B cell (primary cell): ENCODE data around the gene CEACAM5. TPM values are rescaled to one million over a fixed set of nuclear protein-coding genes. Genes with fewer than 3 reads are reported as not detected.
A peak's percentile ranks its signal among the peaks of the same experiment; 100 is the strongest.

Experiments used
- ATAC-seq: fragments of 200-7000 bp; cut with Tn5 transposase; one replicate; pipeline ENCODE4 v1.10.0; 2021; ENCODE audit warnings: low read depth, mild to moderate bottlenecking, moderate number of reproducible peaks, moderate library complexity
- CTCF ChIA-PET: fragments of 350-600 bp; sonication (Branson Sonifier 250); formaldehyde crosslinking; loops from one replicate; lab custom pipeline; 2021; ENCODE audit warnings: antibody characterized with exemption, inconsistent platforms; lab: Charles Lee
- POLR2A ChIA-PET: fragments of 350-600 bp; sonication (Branson Sonifier 250); formaldehyde crosslinking; loops from one replicate; lab custom pipeline; 2021; ENCODE audit warnings: antibody characterized with exemption; lab: Charles Lee
- DNase-seq: peaks from one replicate; pipeline ENCODE4 v3.0.0; 2013
- H2AFZ ChIP-seq: 2 replicates; pipeline ENCODE4 v1.6.1; 2012; ENCODE audit warnings: mild to moderate bottlenecking, low read depth, low read length; ENCODE audit not compliant: insufficient read depth, poor library complexity, severe bottlenecking
- H3K27ac ChIP-seq, 2 donors: 1 replicate in 1 of 2; 2 replicates in 1 of 2; pipeline ENCODE4 v1.5.1; 2012 to 2013; ENCODE audit warnings: low read length in 2 of 2, mild to moderate bottlenecking in 2 of 2, moderate library complexity in 1 of 2
- H3K27me3 ChIP-seq, 4 experiments: fragments of 200-600 bp in 1 of 4; sonication (generic) in 1 of 4; replicated peaks in 1 of 4; 1 replicate in 2 of 4; 2 replicates in 2 of 4; pipeline versions ENCODE4 v1.6.1 to v1.7.0; 2013 to 2016; ENCODE audit warnings: low read length in 3 of 4, mild to moderate bottlenecking in 2 of 4, mixed read lengths in 1 of 4, moderate library complexity in 1 of 4; ENCODE audit not compliant: insufficient read depth in 4 of 4, control insufficient read depth in 3 of 4; ENCODE audit errors: control extremely low read depth in 1 of 4
- H3K36me3 ChIP-seq, 2 experiments: replicated peaks in 1 of 2; 1 replicate in 1 of 2; 2 replicates in 1 of 2; pipeline versions ENCODE4 v1.6.1 to v1.7.1; 2013; ENCODE audit warnings: low read length in 1 of 2; ENCODE audit not compliant: insufficient read depth in 2 of 2, control insufficient read depth in 1 of 2; ENCODE audit errors: control extremely low read depth in 1 of 2, extremely low read depth in 1 of 2
- H3K4me1 ChIP-seq, 2 donors: fragments of 200-600 bp in 1 of 2; sonication (generic) in 1 of 2; 1 replicate in 1 of 2; 2 replicates in 1 of 2; pipeline versions ENCODE4 v1.5.1 to v1.6.1; 2013 to 2017; ENCODE audit warnings: low read length in 2 of 2; ENCODE audit not compliant: control insufficient read depth in 2 of 2, insufficient read depth in 2 of 2
- H3K4me2 ChIP-seq: replicated peaks from 2 replicates; pipeline ENCODE3; 2012; ENCODE audit warnings: mild to moderate bottlenecking, low read depth, low read length; ENCODE audit not compliant: poor library complexity, severe bottlenecking
- H3K4me3 ChIP-seq, 5 experiments: fragments of 200-600 bp in 1 of 5; sonication (generic) in 1 of 5; 1 replicate in 3 of 5; 2 replicates in 2 of 5; pipeline versions ENCODE4 v1.5.1 to v1.7.0; 2011 to 2016; ENCODE audit warnings: low read length in 4 of 5, mild to moderate bottlenecking in 4 of 5, low read depth in 2 of 5, control low read depth in 1 of 5, moderate library complexity in 1 of 5; ENCODE audit not compliant: insufficient read depth in 1 of 5; ENCODE audit errors: control extremely low read depth in 1 of 5, extremely low read depth in 1 of 5
- H3K79me2 ChIP-seq: fragments of 200-600 bp; sonication (generic); one replicate; pipeline ENCODE4 v1.6.0; 2016; ENCODE audit warnings: low read length; ENCODE audit not compliant: control insufficient read depth, insufficient read depth
- H3K9ac ChIP-seq: fragments of 200-600 bp; sonication (generic); 2 replicates; pipeline ENCODE4 v1.6.1; 2017; ENCODE audit warnings: mild to moderate bottlenecking, low read length, moderate library complexity
- H3K9me3 ChIP-seq, 3 donors: one replicate each; pipeline versions ENCODE4 v1.6.1 to v1.7.1; 2013; ENCODE audit warnings: low read length in 2 of 3; ENCODE audit not compliant: control insufficient read depth in 2 of 3, insufficient read depth in 1 of 3; ENCODE audit errors: control extremely low read depth in 1 of 3
- H4K20me1 ChIP-seq: 2 replicates; pipeline ENCODE4 v1.6.0; 2012; ENCODE audit warnings: mild to moderate bottlenecking, low read length; ENCODE audit not compliant: insufficient read depth, control insufficient read depth, poor library complexity, severe bottlenecking
- H3K27ac Mint-ChIP-seq: one replicate; pipeline ENCODE4 v1.8.0; 2021; ENCODE audit warnings: mixed read lengths
- H3K27me3 Mint-ChIP-seq: one replicate; pipeline ENCODE4 v1.8.0; 2021; ENCODE audit warnings: mixed read lengths
- H3K4me1 Mint-ChIP-seq: one replicate; pipeline ENCODE4 v1.8.0; 2021; ENCODE audit warnings: mixed read lengths
- H3K4me3 Mint-ChIP-seq: one replicate; pipeline ENCODE4 v1.8.0; 2021; ENCODE audit warnings: mixed read lengths
- H3K9me3 Mint-ChIP-seq: one replicate; pipeline ENCODE4 v1.8.0; 2022; ENCODE audit warnings: mixed read lengths; ENCODE audit not compliant: insufficient read depth
- EZH2 ChIP-seq: IDR thresholded peaks from 2 replicates; pipeline ENCODE4 v1.6.1; 2012; ENCODE audit warnings: borderline replicate concordance, low read depth, mild to moderate bottlenecking, moderate library complexity, low read length; ENCODE audit not compliant: insufficient read depth, poor library complexity, severe bottlenecking
- WGBS: methylation state at CpG from one replicate; pipeline ENCODE4 v1.1.5; 2013; ENCODE audit warnings: missing lambda C conversion rate; ENCODE audit not compliant: insufficient coverage; 5-methylcytosine and 5-hydroxymethylcytosine counted together
- intact Hi-C: fragments of 100-400 bp; cut with micrococcal nuclease; formaldehyde crosslinking; loops from one replicate; pipeline ENCODE4 v1.10.0; 2022
- polyA plus RNA-seq: library from polyadenylated mRNA; depleted of rRNA; stranded (reverse); fragments of >200 nt; gene quantifications from 2 replicates; pipeline ENCODE4 v1.2.3, GENCODE V29; 2012
- total RNA-seq, 2 donors: library from RNA; stranded (reverse); fragments of 120-200 nt in 1 of 2; gene quantifications; 1 replicate in 1 of 2; 2 replicates in 1 of 2; pipeline versions ENCODE4 v1.2.3 to v1.2.4, GENCODE V29; 2013 to 2022
- TF ChIP-seq, protein P1 (sequence below): fragments of 200-600 bp; IDR thresholded peaks from one replicate; pipeline ENCODE4 v1.8.0; 2022; ENCODE audit warnings: antibody characterized with exemption, mild to moderate bottlenecking

The CEACAM5 gene
- total and polyA plus RNA-seq, 2 donors (not counting 1 experiment from before 2014, with no cell fraction given): not detected

DNA sequence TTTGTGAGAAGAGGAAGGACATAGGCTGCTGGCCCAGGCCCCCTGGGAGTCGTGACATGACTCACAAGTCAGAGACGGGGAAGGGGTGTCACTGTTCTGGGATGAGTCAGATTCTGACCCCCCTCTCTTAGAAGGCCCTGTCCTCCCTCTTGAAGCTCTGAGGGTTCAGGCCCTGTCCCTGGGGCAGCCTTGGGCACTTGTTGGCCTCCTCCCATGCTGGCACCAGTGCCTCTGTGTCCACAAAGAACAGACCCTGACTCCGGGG lies 17.7 kb upstream of the CEACAM5 start:
- Mint-ChIP-seq H3K27ac (no peak overlapping the region), H3K27me3 (peaks cover 45% of the 10 kb centered on the region), H3K4me3 (no peak overlapping the region), H3K9me3 (peaks cover 9% of the 10 kb centered on the region), H3K4me1 (no peaks in the 10 kb centered on the region)
- Histone ChIP-seq H3K4me1 (no peaks in the 10 kb centered on the region), H3K4me2 (no peak overlapping the region), H3K27ac (no peak overlapping the region), H3K9me3 (peaks cover 1 to 25% (median 15%) of the 10 kb centered on the region in 3 donors), H3K9ac (no peak overlapping the region), H3K79me2 (no peaks in the 10 kb centered on the region), H4K20me1 (no peaks in the 10 kb centered on the region), H3K27me3 (peaks cover 0 to 35% (median 7%) of the 10 kb centered on the region in 4 experiments), H2AFZ (no peak overlapping the region), H3K36me3 (no peaks in the 10 kb centered on the region), H3K4me3 (no peak overlapping the region)
- WGBS: 71% methylated on average over 3 of the region's 3 CpGs
- intact Hi-C loops: no loop called here
- CTCF ChIA-PET: interaction anchor here (1.0 to 1.6 kb wide), 3 partner anchors 11 to 47 kb away, joined by 5 to 6 read pairs (median 6); no protein-coding TSS in a partner anchor
- no peak for TF ChIP-seq EZH2
- TF ChIP-seq, protein P1, sequence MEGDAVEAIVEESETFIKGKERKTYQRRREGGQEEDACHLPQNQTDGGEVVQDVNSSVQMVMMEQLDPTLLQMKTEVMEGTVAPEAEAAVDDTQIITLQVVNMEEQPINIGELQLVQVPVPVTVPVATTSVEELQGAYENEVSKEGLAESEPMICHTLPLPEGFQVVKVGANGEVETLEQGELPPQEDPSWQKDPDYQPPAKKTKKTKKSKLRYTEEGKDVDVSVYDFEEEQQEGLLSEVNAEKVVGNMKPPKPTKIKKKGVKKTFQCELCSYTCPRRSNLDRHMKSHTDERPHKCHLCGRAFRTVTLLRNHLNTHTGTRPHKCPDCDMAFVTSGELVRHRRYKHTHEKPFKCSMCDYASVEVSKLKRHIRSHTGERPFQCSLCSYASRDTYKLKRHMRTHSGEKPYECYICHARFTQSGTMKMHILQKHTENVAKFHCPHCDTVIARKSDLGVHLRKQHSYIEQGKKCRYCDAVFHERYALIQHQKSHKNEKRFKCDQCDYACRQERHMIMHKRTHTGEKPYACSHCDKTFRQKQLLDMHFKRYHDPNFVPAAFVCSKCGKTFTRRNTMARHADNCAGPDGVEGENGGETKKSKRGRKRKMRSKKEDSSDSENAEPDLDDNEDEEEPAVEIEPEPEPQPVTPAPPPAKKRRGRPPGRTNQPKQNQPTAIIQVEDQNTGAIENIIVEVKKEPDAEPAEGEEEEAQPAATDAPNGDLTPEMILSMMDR: no peak
- ATAC-seq (no peak), DNase-seq (no peak)
- POLR2A ChIA-PET: no interaction called here

DNA sequence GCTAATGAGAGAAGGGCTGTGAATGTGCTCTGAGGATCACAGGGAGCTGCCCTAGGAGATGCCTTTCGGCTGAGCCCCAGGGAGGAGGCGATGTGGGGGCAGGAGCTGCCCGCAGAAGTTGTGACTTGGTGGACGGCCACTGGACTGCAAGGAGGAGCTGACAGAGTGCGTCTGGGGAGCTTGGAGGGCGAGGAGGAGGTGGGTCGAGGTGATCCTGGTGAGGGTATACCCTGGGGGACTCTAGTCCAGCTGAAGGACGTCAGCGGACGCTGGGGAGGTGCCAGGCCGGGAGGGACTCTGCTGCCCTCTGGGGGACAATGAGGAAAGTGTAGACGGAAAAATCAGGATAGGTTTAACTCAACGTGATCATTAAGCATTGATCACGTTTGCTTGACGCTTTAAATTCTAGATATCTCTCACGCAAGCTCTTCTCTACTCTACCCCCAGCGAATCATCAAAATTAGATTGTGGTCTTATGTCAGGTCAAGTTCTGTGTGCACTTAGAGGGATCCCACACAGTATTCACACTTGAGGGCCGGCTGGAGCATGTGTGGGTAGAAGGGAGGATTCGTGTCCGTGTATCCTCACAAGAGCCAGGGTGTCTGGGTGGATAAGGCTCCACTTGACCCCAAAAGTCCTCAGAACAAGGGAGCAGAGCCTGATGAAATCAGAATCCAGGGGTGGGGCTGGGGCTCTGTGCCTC lies 17.0 kb upstream of the CEACAM5 start:
- peaks cover 9% of the 10 kb centered on the region for H3K9me3 Mint-ChIP-seq
- no peaks in the 10 kb centered on the region for H3K79me2 ChIP-seq
- no peak overlapping the region for H3K27ac ChIP-seq
- TF ChIP-seq, protein P1: peak; percentile 51
- no peak for TF ChIP-seq EZH2
- no peak for ATAC-seq
- H3K9me3 ChIP-seq: peaks cover 1 to 26% (median 15%) of the 10 kb centered on the region in 3 donors
- peaks cover 0 to 37% (median 9%) of the 10 kb centered on the region in 4 experiments for H3K27me3 ChIP-seq
- no peak overlapping the region for H3K27ac Mint-ChIP-seq
- H3K4me3 ChIP-seq: no peak overlapping the region
- H3K4me2 ChIP-seq: no peak overlapping the region
- no peaks in the 10 kb centered on the region for H3K4me1 Mint-ChIP-seq
- no peak overlapping the region for H3K9ac ChIP-seq
- no peaks in the 10 kb centered on the region for H3K4me1 ChIP-seq
- H3K36me3 ChIP-seq: no peaks in the 10 kb centered on the region
- intact Hi-C loops: no loop called here
- CTCF ChIA-PET: interaction anchor here (1.0 to 1.6 kb wide), 3 partner anchors 10 to 48 kb away, joined by 5 to 6 read pairs (median 6); no protein-coding TSS in a partner anchor
- peaks cover 48% of the 10 kb centered on the region for H3K27me3 Mint-ChIP-seq
- WGBS: 50% methylated on average over 12 of the region's 20 CpGs
- DNase-seq: no peak
- no peaks in the 10 kb centered on the region for H4K20me1 ChIP-seq
- no peak overlapping the region for H2AFZ ChIP-seq
- H3K4me3 Mint-ChIP-seq: no peak overlapping the region
- POLR2A ChIA-PET: no interaction called here
